ENCODE measurements around the gene SPOCK3.

The SPOCK3 gene

GRCh38 chr4:167196344-167197012, 37.8 kb downstream of the SPOCK3 start:
- no peak overlapping the region for H3K9ac ChIP-seq (ENCODE audit: insufficient read length)
- H3K9me3 ChIP-seq (ENCODE audit: low read depth, low read length): no peaks in the 10 kb centered on the region
- TF ChIP-seq FOXP2 (optimal IDR thresholded peaks at IDR 0.05; ENCODE audit: control extremely low read depth, extremely low read length, insufficient read depth) (no peak), EZH2 (IDR thresholded peaks at IDR 0.05) (no peak), POLR2AphosphoS5 (IDR thresholded peaks at IDR 0.05; ENCODE audit: borderline replicate concordance, low read depth, low read length) (no peak)
- no peak overlapping the region for H3K4me3 ChIP-seq
- DNase-seq (ENCODE audit: low read depth, low spot score): no peak
- H3K36me3 ChIP-seq (ENCODE audit: insufficient read depth, low read length): no peaks in the 10 kb centered on the region
- no peak overlapping the region for H3K27ac ChIP-seq

DNA sequence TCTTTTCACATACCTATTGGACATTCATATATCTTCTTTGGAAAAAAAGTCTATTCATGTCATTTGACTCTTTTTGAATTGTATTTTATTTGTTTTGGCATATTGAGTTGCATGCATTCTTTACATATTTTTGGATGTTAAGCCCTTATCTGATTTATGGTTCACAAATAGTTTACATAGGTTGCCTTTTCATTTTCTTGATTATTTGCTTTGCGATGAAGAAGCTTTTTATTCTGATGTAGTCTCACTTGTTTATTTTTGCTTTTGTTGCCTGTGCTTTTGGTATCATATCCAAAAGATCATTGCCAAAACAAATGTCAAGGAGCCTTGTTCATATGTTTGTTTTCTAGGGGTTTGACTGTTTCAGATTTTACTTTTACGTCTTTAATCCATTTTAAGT, 43.9 kb downstream of the SPOCK3 start:
- Histone ChIP-seq H3K27ac (no peak overlapping the region), H3K36me3 (ENCODE audit: insufficient read depth, low read length) (no peaks in the 10 kb centered on the region), H3K4me3 (no peak overlapping the region), H3K9ac (ENCODE audit: insufficient read length) (no peak overlapping the region), H3K9me3 (ENCODE audit: low read depth, low read length) (no peaks in the 10 kb centered on the region)
- TF ChIP-seq EZH2 (IDR thresholded peaks at IDR 0.05): no peak
- no peak for TF ChIP-seq POLR2AphosphoS5 (IDR thresholded peaks at IDR 0.05; ENCODE audit: borderline replicate concordance, low read depth, low read length)
- no peak for DNase-seq (ENCODE audit: low read depth, low spot score)

DNA sequence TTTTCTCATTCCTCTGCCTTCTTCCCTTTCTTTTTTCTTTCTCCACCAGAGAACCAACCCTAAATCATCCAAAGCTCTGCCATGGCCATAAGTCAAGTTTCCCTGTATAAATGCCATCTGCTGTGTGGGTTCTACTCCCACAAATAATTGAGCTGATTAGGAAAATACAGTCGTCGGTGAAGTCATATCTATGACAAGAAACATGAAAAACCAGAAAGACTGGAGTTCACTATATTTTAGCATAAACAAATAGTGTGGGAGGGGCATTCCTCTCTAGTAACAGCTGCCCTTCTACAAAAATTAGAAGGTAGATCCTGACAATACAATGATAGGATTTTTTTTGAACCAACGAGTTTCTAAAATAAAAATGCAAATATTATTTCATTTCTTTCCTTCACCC, 48.8 kb downstream of the SPOCK3 start:
- Histone ChIP-seq H3K9me3 (ENCODE audit: low read depth, low read length) (no peaks in the 10 kb centered on the region), H3K27ac (no peak overlapping the region), H3K36me3 (ENCODE audit: insufficient read depth, low read length) (no peaks in the 10 kb centered on the region), H3K9ac (ENCODE audit: insufficient read length) (no peak overlapping the region), H3K4me3 (no peak overlapping the region)
- no peak for TF ChIP-seq POLR2AphosphoS5 (IDR thresholded peaks at IDR 0.05; ENCODE audit: borderline replicate concordance, low read depth, low read length)
- no peak for TF ChIP-seq FOXP2 (optimal IDR thresholded peaks at IDR 0.05; ENCODE audit: control extremely low read depth, extremely low read length, insufficient read depth)
- TF ChIP-seq EZH2 (IDR thresholded peaks at IDR 0.05): no peak
- DNase-seq (ENCODE audit: low read depth, low spot score): no peak

DNA sequence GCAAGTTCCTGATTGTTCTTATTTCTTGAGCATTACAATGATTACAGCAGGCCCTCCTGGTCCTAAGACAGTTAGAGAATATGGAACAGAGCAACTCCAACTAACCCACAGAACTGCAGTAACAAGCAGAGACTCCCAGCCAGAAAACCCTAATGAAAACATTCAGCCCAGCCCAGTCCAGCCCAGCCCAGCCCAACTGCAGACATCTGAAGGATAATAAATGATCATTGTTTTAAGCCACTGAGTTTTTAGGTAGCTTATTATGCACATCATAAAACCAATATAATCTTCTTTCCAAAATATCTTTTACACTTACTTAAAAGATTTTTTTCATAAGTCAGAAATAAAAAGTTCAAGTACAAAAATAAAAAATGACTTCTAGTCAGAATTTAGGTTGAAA, 51.3 kb downstream of the SPOCK3 start:
- Histone ChIP-seq H3K9me3 (ENCODE audit: low read depth, low read length) (no peaks in the 10 kb centered on the region), H3K9ac (ENCODE audit: insufficient read length) (no peak overlapping the region), H3K36me3 (ENCODE audit: insufficient read depth, low read length) (no peaks in the 10 kb centered on the region), H3K4me3 (no peak overlapping the region), H3K27ac (no peak overlapping the region)
- no peak for DNase-seq (ENCODE audit: low read depth, low spot score)
- TF ChIP-seq POLR2AphosphoS5 (IDR thresholded peaks at IDR 0.05; ENCODE audit: borderline replicate concordance, low read depth, low read length) (no peak), FOXP2 (optimal IDR thresholded peaks at IDR 0.05; ENCODE audit: control extremely low read depth, extremely low read length, insufficient read depth) (no peak), EZH2 (IDR thresholded peaks at IDR 0.05) (no peak)

DNA sequence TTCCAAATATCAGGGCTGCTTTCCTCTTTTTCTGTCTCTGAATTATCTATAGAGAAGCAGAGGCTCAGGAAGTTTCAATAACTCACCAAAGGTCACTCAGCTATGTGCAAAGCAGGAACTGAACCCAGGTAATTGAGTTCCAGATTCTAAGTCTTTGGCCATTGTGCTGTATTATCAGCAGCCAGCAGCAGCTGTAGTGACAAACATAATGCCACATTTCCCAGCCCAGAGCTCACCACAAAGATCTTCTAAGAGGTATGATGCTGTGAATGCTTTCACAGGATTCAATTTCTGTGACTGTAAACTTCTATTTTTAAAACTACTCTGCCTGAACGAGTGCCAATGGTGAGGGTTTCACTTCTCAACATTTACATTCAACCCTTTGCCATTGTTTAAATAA, 56.4 kb downstream of the SPOCK3 start:
- Histone ChIP-seq H3K27ac (no peak overlapping the region), H3K4me3 (no peak overlapping the region), H3K9me3 (ENCODE audit: low read depth, low read length) (no peaks in the 10 kb centered on the region), H3K9ac (ENCODE audit: insufficient read length) (no peak overlapping the region), H3K36me3 (ENCODE audit: insufficient read depth, low read length) (no peaks in the 10 kb centered on the region)
- no peak for TF ChIP-seq FOXP2 (optimal IDR thresholded peaks at IDR 0.05; ENCODE audit: control extremely low read depth, extremely low read length, insufficient read depth)
- TF ChIP-seq POLR2AphosphoS5 (IDR thresholded peaks at IDR 0.05; ENCODE audit: borderline replicate concordance, low read depth, low read length): no peak
- no peak for TF ChIP-seq EZH2 (IDR thresholded peaks at IDR 0.05)
- no peak for DNase-seq (ENCODE audit: low read depth, low spot score)

GRCh38 chr4:167176723-167177367, 57.4 kb downstream of the SPOCK3 start:
- TF ChIP-seq POLR2AphosphoS5 (IDR thresholded peaks at IDR 0.05; ENCODE audit: borderline replicate concordance, low read depth, low read length): no peak
- Histone ChIP-seq H3K36me3 (ENCODE audit: insufficient read depth, low read length) (no peaks in the 10 kb centered on the region), H3K4me3 (no peak overlapping the region), H3K9me3 (ENCODE audit: low read depth, low read length) (no peaks in the 10 kb centered on the region), H3K9ac (ENCODE audit: insufficient read length) (no peak overlapping the region), H3K27ac (no peak overlapping the region)
- no peak for DNase-seq (ENCODE audit: low read depth, low spot score)

GRCh38 chr4:167171928-167172327, 62.4 kb downstream of the SPOCK3 start:
- no peaks in the 10 kb centered on the region for H3K36me3 ChIP-seq (ENCODE audit: insufficient read depth, low read length)
- no peaks in the 10 kb centered on the region for H3K9me3 ChIP-seq (ENCODE audit: low read depth, low read length)
- H3K9ac ChIP-seq (ENCODE audit: insufficient read length): no peak overlapping the region
- DNase-seq (ENCODE audit: low read depth, low spot score): no peak
- H3K27ac ChIP-seq: no peak overlapping the region
- no peak for TF ChIP-seq EZH2 (IDR thresholded peaks at IDR 0.05)
- no peak for TF ChIP-seq FOXP2 (optimal IDR thresholded peaks at IDR 0.05; ENCODE audit: control extremely low read depth, extremely low read length, insufficient read depth)
- no peak for TF ChIP-seq POLR2AphosphoS5 (IDR thresholded peaks at IDR 0.05; ENCODE audit: borderline replicate concordance, low read depth, low read length)
- H3K4me3 ChIP-seq: no peak overlapping the region

- H3K36me3 ChIP-seq (ENCODE audit: insufficient read depth, low read length): no peaks in the 10 kb centered on the region
- H3K9me3 ChIP-seq (ENCODE audit: low read depth, low read length): no peaks in the 10 kb centered on the region
- H3K27ac ChIP-seq: no peak overlapping the region
- no peak overlapping the region for H3K9ac ChIP-seq (ENCODE audit: insufficient read length)
- no peak for DNase-seq (ENCODE audit: low read depth, low spot score)
- TF ChIP-seq EZH2 (IDR thresholded peaks at IDR 0.05) (no peak), FOXP2 (optimal IDR thresholded peaks at IDR 0.05; ENCODE audit: control extremely low read depth, extremely low read length, insufficient read depth) (no peak), POLR2AphosphoS5 (IDR thresholded peaks at IDR 0.05; ENCODE audit: borderline replicate concordance, low read depth, low read length) (no peak)
- no peak overlapping the region for H3K4me3 ChIP-seq
These were observed 65.7 kb downstream of the SPOCK3 start for GRCh38 chr4:167168611-167169010.

- H3K9ac ChIP-seq (ENCODE audit: insufficient read length): no peak overlapping the region
- no peaks in the 10 kb centered on the region for H3K9me3 ChIP-seq (ENCODE audit: low read depth, low read length)
- H3K4me3 ChIP-seq: no peak overlapping the region
These were observed 83.7 kb downstream of the SPOCK3 start for GRCh38 chr4:167150587-167150986.

More at GRCh38 chr4:167150587-167150986, 83.7 kb downstream of the SPOCK3 start:
- DNase-seq (ENCODE audit: low read depth, low spot score): no peak
- no peaks in the 10 kb centered on the region for H3K36me3 ChIP-seq (ENCODE audit: insufficient read depth, low read length)
- H3K27ac ChIP-seq: no peak overlapping the region
- TF ChIP-seq POLR2AphosphoS5 (IDR thresholded peaks at IDR 0.05; ENCODE audit: borderline replicate concordance, low read depth, low read length) (no peak), EZH2 (IDR thresholded peaks at IDR 0.05) (no peak), FOXP2 (optimal IDR thresholded peaks at IDR 0.05; ENCODE audit: control extremely low read depth, extremely low read length, insufficient read depth) (no peak)
